ENCODE measurements around the gene EVC2.
"Not testable (repeated sequence)": the region's sequence is repeated elsewhere in the genome, so short reads cannot be mapped to it uniquely, and the experiment has no call there.

Gene EVC2

GRCh38 chr4:5730436-5730835, 22.1 kb upstream of the EVC2 start:
- no peak overlapping the region for H3K4me3 ChIP-seq (ENCODE audit: low read length)
- TF ChIP-seq, protein P1, sequence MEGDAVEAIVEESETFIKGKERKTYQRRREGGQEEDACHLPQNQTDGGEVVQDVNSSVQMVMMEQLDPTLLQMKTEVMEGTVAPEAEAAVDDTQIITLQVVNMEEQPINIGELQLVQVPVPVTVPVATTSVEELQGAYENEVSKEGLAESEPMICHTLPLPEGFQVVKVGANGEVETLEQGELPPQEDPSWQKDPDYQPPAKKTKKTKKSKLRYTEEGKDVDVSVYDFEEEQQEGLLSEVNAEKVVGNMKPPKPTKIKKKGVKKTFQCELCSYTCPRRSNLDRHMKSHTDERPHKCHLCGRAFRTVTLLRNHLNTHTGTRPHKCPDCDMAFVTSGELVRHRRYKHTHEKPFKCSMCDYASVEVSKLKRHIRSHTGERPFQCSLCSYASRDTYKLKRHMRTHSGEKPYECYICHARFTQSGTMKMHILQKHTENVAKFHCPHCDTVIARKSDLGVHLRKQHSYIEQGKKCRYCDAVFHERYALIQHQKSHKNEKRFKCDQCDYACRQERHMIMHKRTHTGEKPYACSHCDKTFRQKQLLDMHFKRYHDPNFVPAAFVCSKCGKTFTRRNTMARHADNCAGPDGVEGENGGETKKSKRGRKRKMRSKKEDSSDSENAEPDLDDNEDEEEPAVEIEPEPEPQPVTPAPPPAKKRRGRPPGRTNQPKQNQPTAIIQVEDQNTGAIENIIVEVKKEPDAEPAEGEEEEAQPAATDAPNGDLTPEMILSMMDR (conservative IDR thresholded peaks at IDR 0.05; ENCODE audit: low read length) = no peak
- DNase-seq (ENCODE audit: low read depth) = no peak

DNA sequence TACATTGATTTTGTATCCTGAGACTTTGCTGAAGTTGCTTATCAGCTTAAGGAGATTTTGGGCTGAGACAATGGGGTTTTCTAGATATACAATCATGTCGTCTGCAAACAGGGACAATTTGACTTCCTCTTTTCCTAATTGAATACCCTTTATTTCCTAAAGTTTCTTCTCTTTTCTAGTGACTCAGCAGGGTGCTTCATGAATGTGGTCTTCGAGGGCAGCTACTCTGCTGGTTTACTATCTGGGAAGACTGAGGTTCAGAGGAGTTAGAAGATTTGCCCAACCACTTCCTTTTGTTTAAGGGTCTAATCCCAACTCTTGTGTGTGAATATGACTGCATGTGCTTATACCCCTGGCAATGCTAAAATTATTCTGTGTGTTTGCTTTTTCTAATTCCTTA, 20.1 kb upstream of the EVC2 start:
- not testable (repeated sequence) for H3K4me3 ChIP-seq (ENCODE audit: low read length); DNase-seq (ENCODE audit: low read depth)

- TF ChIP-seq, protein P1 (conservative IDR thresholded peaks at IDR 0.05; ENCODE audit: low read length) = no peak
- no peak for DNase-seq (ENCODE audit: low read depth)
- H3K4me3 ChIP-seq (ENCODE audit: low read length) = no peak overlapping the region
These were observed 16.0 kb upstream of the EVC2 start for GRCh38 chr4:5724377-5724776.

DNA sequence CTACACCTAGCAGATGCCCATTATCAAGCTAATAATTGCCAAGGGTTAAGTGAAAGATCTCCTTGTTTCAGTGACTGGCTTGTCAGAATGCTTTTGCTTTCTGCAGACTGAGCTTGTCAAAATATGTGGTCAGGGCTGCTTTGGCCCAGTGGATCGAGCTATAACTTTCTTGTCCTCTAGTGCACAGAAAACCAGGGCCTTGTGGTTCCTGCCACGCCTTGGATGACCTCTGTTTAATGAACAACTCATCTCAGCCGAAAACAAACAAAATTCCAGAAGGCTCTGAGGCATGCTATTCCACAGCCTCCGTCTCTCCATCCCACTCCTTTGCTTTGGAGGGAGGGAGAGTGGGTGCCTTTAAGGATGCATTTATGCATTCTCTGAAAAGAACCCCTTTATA, 14.0 kb upstream of the EVC2 start:
- H3K4me3 ChIP-seq (ENCODE audit: low read length) = no peak overlapping the region
- TF ChIP-seq, protein P1 (conservative IDR thresholded peaks at IDR 0.05; ENCODE audit: low read length) = no peak
- DNase-seq (ENCODE audit: low read depth) = peak; percentile 64

GRCh38 chr4:5721923-5722322, 13.6 kb upstream of the EVC2 start:
- no peak for DNase-seq (ENCODE audit: low read depth)
- H3K4me3 ChIP-seq (ENCODE audit: low read length) = no peak overlapping the region
- TF ChIP-seq, protein P1 (conservative IDR thresholded peaks at IDR 0.05; ENCODE audit: low read length) = no peak

- no peak overlapping the region for H3K4me3 ChIP-seq (ENCODE audit: low read length)
- TF ChIP-seq, protein P1 (conservative IDR thresholded peaks at IDR 0.05; ENCODE audit: low read length) = no peak
- no peak for DNase-seq (ENCODE audit: low read depth)
These were observed 12.6 kb upstream of the EVC2 start for GRCh38 chr4:5720980-5721379.

DNA sequence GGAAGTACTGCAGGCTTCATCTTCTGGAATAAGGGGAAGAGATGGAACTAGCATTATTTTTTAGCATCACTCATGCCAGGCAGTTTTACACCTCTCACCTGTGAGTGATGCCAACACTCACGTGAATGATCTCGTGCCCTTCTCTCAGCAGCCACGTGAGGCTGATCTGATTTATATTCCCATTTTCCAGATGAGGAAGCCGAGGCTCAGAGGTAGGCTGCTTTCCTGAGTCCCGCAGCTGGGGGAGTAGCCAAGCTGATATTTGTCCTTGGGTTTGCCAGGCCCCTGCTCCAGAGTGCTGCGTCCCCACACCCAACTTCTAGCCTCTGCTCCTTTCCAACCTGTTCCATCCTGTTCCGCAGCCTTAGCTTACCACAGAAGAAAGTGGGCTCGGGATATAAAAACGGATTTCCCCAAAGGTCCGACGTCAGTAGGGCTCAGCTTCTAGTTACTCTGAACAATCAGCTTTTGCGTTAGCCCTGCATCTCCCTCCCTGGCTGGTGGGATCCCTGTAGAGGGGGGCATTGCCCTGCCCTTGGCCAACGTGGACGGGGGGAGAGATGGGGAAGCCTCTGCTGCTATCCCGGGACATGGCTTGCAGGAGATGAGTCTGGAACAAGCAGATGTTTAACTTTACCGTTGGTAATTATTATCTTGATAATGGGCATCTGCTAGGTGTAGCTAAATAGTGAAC, 11.9 kb upstream of the EVC2 start:
- TF ChIP-seq, protein P1 (conservative IDR thresholded peaks at IDR 0.05; ENCODE audit: low read length) = no peak
- H3K4me3 ChIP-seq (ENCODE audit: low read length) = no peak overlapping the region
- DNase-seq (ENCODE audit: low read depth) = no peak

Data from AG10803 (cell line).